CD4-positive, alpha-beta T cell treated with Interleukin-15 for 4 hours (primary cell): Measurements from ENCODE around the gene HOXC5.

ENCODE experiments used
- DNase-seq: peaks from one replicate; pipeline ENCODE4 v3.0.0-alpha.2; 2020; ENCODE audit warnings: low spot score

Gene HOXC5

DNA sequence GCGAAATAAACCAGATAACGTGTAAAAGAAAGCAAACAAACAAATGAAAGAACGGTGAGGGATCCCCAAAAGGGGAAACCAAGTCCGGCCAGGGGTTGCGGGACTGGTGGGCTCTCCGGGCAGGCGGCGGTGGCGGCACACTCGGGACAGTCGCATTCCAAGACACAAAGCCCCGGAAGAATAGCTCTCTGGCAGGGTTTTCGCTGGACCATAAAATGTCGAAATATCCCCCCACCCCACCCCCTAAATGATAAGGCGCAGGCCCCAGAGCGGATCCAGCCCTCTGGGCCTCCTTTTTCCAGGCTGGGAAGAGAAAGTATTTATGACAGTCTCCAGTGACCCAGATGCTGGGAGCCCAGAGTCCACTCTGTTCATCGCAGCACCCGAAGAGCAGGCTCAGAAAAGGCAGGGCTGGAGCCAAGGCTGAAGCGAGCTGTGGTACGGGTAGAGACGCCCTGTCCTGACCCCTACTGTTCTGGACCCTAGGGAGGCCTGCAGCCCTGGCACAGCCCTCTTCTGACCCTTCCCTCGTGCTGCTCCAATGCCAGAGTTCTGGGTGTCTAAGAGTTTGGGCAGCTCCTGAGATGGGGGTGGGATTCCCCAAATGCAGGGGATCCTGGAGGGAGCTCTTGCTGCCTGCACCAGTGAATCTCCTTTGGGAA, 26.2 kb upstream of the HOXC5 start:
- DNase-seq, result no peak

DNA sequence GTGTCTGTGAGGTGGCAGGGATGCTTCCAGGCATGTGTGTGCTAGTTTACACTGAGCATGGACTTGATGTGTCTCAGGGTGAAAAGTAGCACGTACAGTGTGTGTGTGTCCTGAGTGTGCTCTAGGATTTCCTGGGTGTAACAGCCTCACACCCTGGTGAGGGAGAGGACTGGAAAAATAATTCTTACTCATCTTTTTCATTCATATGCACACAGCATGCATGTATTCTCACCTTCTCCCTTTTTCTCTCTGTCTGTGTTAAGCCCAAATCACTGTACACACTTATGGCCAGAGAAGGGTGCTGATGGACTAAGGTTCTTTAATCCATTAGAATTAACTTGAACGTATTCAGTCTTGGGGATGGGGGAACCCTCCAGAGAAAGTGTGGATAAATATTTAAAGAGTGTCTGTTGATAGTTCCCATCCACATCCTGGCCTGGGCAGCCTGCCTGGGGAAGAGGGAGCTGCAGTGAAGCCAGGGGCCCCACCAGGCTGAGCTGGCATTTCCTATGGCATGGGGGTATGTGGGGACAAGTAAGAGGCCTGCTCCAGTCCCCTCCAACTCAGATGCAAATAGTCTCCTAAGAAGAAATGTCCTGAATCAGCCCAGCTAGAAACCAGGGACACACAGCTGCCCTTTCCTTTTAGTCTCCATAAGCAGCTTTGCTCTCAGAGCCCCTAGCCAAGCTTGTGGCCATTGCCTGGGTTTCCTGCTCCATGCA, 25.2 kb upstream of the HOXC5 start:
- DNase-seq, result no peak

DNA sequence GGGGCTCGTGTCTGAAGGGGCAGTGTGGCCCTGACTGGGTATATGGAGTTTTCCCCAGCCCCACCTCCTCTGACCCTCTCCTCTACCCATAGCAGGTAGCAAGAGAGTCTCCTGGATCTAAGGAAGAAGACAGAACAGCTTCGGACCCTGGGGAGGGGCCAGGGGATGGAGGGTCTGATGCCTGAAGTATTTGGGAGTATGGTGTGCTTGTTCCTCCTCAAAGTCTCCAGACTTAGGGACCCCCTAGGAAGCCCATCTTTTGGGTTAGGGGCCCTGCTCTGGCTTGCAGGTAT, 24.6 kb upstream of the HOXC5 start:
- no peak for DNase-seq

DNA sequence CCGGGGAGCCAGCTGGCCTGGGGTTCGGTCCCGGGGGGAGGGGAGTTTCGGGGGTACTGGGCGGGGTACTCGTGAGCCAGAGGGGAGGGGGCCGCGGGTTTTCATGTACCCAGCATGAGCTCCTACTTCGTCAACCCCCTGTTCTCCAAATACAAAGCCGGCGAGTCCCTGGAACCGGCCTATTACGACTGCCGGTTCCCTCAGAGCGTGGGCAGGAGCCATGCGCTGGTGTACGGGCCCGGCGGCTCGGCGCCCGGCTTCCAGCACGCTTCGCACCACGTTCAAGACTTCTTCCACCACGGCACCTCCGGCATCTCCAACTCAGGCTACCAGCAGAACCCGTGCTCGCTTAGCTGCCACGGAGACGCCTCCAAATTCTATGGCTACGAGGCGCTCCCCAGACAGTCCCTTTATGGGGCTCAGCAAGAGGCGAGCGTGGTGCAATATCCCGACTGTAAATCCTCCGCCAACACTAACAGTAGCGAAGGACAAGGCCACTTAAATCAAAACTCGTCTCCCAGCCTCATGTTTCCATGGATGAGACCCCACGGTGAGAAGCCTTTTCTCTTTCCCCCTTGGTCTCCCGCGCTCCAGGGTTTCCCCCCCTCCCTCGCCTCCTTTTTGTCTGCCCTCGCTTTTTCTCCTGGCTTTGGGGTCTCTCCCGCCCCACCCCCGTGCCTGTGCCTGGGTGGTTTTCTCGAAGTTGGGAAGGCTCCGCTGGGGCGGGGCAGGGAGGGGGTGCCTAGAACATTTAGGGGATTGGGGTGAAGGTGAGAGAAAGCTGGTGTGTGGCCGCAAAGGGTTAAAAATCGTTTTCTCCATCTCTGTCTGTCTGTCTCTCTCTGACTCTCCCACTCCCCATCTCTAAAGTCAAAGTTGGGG, 23.4 kb upstream of the HOXC5 start:
- no peak for DNase-seq

DNA sequence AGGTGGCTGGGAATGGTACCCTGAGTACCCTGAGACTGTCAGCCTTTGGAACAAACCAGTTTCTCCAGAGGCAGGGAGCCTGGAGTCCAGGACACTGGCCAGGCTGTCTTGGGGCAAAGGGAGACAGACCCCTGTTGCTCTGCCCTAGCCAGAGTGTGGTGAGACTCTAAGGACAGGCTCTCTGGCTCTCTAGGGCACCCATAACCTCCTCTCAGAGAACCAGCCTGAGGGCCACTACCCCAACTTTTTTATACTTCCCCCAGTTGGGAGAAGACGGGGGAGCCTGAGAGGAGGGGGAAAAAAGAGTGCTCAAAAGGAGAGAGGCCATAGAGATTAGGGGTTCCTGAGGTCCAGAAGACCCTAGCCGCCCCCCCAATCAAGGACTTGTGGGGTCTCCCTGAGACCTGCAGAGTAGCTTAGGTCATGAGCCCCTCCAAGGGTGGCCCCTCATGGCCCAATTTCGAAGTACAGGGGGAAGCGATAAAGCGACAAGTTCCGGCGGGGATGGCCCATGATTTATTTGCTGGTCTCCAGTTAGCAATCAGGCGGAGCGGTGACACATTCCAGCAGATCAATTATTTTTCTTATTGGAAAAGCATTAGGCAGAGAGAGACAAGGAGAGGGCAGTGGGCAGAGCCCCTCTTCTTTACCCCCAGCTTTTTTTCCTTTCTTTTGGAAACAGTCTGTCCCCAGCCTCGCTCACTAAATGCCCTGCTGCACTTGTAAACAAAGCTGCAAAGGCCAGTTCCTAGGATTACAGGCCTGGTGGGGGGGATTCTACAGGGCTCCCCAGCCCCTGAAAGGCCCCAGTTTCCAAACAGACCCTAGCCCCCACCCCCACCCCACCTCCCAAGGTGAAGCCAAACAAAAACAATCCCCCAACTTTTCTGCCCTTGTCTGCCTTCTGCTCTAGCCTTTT, 22.5 kb upstream of the HOXC5 start:
- DNase-seq, result no peak

DNA sequence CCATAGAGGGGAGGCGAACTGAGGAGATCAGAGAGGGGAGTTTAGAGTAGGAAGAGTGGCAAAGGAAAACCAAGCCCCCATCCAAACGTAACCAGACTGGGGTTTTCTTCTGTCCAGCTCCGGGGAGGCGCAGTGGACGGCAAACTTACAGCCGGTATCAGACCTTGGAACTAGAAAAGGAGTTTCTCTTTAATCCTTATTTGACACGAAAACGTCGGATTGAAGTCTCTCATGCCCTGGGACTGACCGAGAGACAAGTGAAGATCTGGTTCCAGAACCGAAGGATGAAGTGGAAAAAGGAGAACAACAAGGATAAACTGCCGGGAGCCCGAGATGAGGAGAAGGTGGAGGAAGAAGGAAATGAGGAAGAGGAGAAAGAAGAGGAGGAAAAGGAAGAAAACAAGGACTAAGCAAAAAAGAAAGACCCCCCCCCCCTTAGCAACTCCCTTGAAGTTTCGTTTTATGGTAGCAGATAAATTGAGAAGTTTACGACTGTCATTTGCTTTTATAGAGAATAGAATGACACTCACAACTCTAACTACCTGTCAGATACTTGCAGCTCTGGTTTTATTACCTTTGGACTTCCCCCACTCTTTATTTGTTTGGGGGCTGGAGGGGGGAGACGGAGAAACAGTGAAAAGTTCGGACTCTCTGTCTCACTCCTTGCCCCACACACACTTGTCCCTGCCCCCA, 21.7 kb upstream of the HOXC5 start:
- DNase-seq, result no peak

DNA sequence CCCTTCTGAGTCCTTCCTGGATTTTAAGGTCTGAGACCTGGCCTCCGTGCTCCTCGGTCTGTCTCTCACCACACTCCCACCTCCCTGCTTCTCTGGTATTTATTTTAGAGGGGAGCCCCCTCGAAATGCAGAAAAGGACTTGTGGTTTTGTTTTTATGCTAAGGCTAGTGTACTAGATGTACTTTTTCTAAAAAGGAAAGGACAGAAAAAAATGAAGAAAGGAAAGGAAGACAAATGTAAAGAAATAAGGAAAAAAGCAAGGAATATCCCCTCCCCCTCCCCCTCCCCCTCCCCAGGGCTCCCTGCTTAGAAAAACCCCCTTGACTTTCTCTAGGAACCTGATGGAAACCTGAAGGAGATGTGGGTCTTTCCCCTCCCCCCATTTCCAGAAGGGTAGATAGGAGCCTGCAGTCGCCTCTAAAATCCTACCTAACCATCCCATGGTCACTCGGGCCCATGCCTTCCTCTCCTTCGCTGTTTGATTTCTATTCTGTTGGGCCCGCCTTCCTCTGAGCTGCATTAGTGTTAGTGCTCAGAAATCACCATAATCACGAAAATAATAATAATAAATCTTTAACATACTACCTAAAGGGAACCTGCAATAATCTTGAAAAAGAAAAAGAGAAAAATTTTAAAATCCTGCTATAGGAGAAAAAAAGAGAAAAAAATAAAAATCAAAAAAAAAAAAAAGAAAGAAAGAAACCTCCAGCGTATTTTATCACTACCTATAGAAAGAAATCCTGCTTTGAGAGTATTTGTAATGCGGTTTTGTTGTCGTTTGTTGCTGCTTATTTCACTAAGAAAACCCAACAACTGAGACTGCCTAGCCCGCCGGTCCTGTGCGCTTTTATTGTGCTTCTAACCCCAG, 21.0 kb upstream of the HOXC5 start:
- no peak for DNase-seq

DNA sequence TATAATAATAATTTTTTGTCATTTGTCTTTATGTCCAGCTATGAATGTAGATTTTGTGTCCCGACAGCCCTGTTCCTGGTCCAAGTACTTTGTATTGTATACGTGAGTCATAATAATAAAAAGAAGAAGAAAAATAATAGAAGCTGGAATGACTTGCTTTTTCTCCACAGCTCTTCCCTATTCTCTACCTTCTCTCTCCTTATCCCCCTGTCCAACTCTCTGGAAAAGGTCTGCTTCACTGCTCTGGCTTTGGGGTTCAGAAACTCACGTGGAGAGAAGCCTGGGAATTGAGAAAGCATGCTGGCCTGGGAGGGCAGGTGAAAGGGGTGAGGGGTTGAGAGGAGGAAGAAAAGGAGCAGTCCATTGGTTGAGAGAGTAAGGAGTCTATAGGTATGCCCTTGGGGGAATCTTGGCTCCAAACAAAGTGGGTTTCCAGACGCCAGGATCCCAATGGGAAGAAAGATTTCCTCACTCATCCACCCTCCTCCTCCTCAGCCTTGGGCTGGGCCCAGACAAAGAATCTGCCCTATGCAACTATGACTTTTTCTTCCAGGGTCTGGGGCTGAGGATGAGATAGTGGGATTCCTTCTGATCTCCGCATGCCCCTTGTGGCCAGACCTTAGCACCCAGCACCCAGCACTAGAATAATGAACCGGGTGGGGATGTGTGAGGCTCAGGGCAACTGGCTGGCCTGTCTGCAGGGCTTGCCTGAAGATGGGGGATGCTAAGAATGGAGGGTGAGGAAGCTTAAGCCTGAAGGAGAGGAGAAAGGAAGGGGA, 20.0 kb upstream of the HOXC5 start:
- DNase-seq, result no peak

DNA sequence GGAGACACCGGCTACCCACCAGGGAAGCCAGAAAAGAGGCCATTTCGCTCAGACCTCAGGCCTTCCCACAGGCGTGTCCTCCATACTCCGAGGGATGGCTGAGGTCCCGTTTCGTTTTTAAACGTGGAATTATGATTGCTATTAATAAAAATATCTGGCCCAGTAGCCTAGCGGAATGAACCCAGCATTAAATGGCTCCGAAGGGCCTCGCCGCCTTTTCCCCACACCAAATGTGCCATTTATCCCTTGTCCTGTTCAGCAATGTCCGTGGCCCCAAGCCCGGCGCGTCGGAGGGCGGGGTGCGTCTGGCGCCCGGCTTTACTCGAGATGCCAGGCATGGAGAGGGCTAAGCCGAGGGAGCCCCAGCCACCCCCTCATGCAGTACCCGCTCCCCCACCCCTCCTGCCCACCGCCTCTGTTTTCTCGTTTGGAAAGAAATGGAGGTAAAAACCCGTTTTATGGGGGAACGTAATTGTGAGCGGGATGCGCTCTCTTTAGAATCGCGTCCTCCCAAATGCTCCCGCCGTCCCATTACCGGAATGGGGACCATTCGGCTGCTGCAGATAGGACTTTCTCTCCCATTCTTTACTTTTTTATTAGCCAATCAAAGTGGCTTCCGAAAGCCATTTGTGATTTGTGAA, 18.4 kb upstream of the HOXC5 start:
- no peak for DNase-seq

DNA sequence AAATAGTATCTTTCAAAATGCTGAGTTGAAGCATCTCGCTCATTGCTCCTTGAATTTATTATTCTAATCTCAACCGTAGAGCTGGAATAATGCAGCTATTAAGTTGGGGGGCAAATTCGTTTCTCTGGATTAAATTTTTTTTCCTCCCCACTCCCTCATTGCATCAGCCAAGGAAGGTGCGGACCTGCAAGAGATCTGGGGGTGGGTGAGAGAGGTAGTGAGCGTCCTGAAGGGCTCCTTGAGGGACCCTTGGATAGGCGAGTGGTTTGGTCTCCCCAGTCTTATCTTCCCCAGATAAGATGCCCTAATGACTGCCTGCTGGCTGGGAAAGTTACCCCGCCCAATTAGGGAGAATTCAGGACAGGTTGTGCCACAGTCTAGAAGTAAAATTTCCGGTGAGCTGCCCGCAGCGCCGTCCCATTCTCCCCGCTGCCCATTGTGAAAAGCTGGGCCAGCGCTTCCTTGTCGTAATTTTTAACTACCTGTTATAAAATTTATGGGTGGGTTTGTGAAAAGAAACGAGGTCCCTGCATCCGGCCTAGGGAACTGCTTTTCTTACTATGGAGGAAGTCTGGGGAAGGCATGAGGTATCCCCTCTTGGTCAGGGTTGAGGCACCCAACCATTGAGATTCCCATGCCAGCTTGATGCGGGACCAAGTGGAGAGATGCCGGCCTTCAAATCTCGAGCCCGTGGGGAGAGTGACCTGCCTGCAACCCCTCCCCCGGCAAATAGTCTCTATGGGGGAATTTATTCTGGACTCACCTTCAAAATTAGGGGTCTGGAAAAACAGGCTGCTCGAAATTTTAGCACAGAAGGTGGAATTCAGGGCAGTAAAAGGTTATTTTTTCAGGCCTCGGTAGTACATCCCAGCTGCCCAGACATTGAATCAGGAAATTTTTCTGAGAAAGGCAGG, 17.6 kb upstream of the HOXC5 start:
- DNase-seq, result no peak

DNA sequence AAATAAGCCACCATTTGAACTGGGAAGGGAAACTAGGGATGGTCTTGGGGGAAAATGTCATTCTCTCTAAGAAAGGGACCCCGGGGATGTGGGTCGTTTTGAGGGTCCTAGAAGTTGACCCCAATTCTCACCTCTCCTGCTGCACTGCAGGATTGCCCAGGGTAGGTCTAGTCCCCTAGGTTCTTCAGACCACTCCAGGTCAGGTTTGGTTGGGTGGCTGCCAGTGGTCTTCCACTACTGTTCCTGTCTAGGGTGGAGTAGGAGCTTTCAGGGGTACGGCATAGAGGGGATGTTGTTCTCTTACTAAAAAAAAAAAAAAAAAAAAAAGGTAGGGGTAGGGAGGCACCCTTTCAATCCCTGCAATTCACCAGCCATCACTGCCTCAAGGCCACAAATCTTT, 16.8 kb upstream of the HOXC5 start:
- no peak for DNase-seq

DNA sequence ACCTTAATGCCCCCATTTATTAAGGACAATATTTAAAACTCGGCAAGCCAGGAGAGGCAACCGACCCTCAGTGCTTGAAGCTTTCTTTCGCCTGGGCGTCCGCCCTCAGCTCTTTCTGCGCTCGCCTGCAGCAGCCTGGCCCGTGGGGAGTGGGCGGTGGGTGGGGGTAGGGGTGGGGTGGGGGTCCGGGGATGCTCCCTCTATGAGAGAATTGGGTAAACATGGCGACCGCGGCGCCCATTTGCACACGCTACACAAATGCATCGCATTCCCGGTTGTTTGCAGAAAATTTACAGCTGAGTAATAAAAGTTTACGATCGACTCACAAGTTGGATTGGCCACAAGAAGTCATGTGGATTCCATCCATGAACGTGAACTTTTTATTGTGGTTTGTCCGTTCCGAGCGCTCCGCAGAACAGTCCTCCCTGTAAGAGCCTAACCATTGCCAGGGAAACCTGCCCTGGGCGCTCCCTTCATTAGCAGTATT, 16.3 kb upstream of the HOXC5 start:
- no peak for DNase-seq

DNA sequence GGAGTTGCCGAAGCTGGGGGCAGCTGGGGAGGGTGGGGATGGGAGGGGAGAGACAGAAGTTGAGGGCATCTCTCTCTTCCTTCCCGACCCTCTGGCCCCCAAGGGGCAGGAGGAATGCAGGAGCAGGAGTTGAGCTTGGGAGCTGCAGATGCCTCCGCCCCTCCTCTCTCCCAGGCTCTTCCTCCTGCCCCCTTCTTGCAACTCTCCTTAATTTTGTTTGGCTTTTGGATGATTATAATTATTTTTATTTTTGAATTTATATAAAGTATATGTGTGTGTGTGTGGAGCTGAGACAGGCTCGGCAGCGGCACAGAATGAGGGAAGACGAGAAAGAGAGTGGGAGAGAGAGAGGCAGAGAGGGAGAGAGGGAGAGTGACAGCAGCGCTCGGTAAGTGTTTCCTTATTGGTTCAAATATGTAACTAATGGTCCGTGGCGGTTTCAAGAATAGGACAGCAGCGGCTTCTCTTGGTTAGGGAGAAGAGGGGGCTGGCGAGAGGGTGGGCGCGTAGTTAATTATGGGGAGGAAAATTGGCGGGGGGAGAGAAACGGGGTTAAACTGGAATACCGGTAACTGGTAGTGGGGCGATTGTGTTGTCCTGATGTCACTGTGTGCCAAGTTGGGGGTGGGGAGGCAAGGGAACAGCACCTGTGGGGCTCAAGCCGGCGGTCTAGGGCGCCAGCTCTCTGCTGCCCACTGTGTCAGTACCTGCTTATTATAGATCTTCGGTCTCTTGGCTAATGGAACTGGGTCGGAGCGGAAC, 15.6 kb upstream of the HOXC5 start:
- no peak for DNase-seq

DNA sequence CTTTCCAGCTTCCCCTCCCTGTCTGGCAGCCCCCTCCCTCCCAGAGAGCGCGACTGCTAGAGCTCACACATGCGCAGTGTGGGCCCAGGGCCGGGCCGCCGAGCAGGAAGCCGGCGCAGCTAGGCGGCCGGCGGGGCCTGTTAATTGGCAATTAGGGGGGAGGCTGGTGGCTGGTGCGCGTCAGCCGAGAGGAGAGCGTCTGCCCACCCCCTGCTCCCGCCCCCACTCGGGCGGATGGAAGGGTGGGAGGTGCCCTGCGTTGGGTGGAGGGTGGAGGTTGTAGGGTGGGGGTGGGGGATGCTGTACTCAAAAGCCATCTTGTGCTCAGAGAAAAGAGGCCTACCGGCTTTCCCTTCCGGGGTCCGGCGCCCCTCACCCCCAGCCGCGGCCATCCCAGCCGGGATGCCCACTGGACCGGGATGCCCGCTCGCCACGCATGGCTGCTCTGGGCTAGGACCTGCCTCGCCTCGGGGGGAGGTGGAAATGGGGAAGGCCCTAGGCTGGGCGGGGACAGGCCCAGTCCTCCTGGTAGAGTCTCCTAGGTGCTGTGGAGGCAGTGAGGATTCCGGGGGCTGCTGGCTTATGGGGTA, 14.9 kb upstream of the HOXC5 start:
- peak; percentile 76 for DNase-seq

DNA sequence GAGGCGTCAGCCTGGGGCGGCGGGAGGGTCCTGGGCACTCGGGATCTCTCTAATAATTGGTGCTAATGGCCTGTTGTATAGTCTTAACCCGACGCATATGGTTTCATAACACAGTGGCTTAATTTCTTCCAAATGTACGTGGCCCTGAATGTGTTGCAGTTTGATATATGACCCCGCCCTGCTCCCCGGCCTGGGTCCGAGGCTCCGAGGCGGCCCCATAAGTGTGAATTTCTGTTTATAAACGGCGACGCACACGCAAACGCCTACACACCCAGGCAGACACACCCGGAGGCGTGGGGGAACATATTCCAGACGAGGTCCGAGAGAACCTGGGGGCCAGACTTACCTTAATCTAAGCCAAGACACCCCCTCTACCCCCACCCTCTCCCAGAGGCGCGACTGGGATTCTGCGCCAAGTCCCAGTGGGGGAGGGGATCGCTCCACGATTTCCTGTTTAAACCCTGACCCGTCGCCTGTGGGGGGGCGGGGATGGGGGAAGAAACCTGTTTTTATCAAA, 14.3 kb upstream of the HOXC5 start:
- no peak for DNase-seq

DNA sequence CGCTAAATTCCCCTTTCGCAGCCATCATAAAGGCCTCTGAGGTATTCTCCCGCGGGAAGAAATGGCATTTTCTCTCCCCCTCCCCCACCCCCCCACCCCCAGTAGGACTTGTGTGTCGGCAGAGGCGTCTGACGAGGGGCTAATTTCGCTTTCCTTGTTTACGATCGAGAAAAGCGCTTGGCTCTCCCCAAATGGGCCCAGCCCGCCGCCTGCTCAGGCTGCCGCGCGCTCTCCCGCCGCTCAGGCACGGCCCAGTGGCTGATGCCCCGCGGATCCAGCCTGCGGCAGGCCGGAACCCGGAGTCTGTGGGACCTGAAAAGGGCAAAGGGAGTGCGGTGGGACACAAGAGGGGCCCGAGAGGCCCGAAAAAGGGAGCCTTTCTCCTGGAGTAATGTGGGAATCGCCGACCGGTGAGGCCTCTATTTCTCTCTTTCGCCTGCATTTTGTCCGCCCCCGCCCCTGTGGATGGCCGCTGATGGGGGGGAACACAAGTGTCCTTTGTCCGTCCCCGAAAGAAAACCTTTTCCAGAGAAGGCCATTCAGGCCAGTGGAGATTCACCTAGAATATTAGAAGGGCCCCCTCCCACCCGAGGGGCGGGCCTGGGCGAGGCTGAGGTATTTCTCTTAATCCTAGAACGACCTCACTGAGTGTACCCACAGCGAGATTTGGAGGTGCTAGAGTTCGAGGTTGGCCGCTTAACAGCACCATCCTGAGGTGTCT, 13.6 kb upstream of the HOXC5 start:
- no peak for DNase-seq
